ENCODE measurements around the gene S100A4. TPM values are rescaled to one million over a fixed set of nuclear protein-coding genes. Genes with fewer than 3 reads are reported as not detected.
"Not testable (repeated sequence)": the region's sequence is repeated elsewhere in the genome, so short reads cannot be mapped to it uniquely, and the experiment has no call there.

Gene S100A4
- total and polyA plus RNA-seq, 4 experiments from 2014 or later: 329 to 3,815 (median 1,616) TPM

GRCh38 chr1:153522353-153523048 lies 23.1 kb downstream of the S100A4 start:
- H3K9me3 Mint-ChIP-seq; H3K4me3 Mint-ChIP-seq; H3K27me3 ChIP-seq (ENCODE audit: insufficient read depth, low read length); intact Hi-C loops (cut with micrococcal nuclease); DNase-seq; H3K27me3 Mint-ChIP-seq; H3K27ac ChIP-seq (ENCODE audit: low read depth, low read length); H3K4me1 Mint-ChIP-seq; H3K36me3 ChIP-seq (ENCODE audit: insufficient read depth, low read length); H3K36me3 Mint-ChIP-seq; H3K4me1 ChIP-seq (ENCODE audit: insufficient read depth, low read length); H3K4me3 ChIP-seq (ENCODE audit: low read length in 2 of 2); H3K9me3 ChIP-seq (ENCODE audit: control insufficient read depth in 1 of 2, low read length in 2 of 2): not testable (repeated sequence)
- H3K27ac Mint-ChIP-seq: peak overlapping the region in 1 of 7 donors; percentile 81
- POLR2A ChIA-PET (ENCODE audit: partially characterized antibody): interaction anchor here (0.8 to 4.4 kb wide), 3 partner anchors 10 to 22 kb away, joined by 3 to 27 read pairs (median 4); partner anchors contain the start of gene S100A6
- CTCF ChIA-PET (ENCODE audit: partially characterized antibody): interaction anchor here (1.1 to 4.4 kb wide), 5 partner anchors 10 to 50 kb away, joined by 3 to 38 read pairs (median 4); no protein-coding TSS in a partner anchor

GRCh38 chr1:153521808-153522207 lies 23.8 kb downstream of the S100A4 start:
- H3K27ac Mint-ChIP-seq: not testable (repeated sequence)

GRCh38 chr1:153520818-153521476 lies 24.7 kb downstream of the S100A4 start:
- peaks cover 3% of the 10 kb centered on the region for H3K4me1 ChIP-seq (ENCODE audit: insufficient read depth, low read length)
- ChIA-PET POLR2A (ENCODE audit: partially characterized antibody) (interaction anchor here (0.8 to 2.8 kb wide), 6 partner anchors 10 to 113 kb away, joined by 3 to 13 read pairs (median 4); partner anchors contain the start of genes CHTOP and S100A6), CTCF (ENCODE audit: partially characterized antibody) (interaction anchor here (0.9 to 4.4 kb wide), 9 partner anchors 11 to 166 kb away, joined by 3 to 38 read pairs (median 3); no protein-coding TSS in a partner anchor)
- intact Hi-C loops (cut with micrococcal nuclease): no loop called here
- no peak overlapping the region for H3K27ac ChIP-seq (ENCODE audit: low read depth, low read length)
- H3K27ac Mint-ChIP-seq: no peak overlapping the region
- no peaks in the 10 kb centered on the region for H3K36me3 ChIP-seq (ENCODE audit: insufficient read depth, low read length)
- no peaks in the 10 kb centered on the region for H3K36me3 Mint-ChIP-seq
- no peaks in the 10 kb centered on the region for H3K9me3 Mint-ChIP-seq
- no peaks in the 10 kb centered on the region for H3K27me3 ChIP-seq (ENCODE audit: insufficient read depth, low read length)
- H3K4me1 Mint-ChIP-seq: peaks cover 4 to 5% (median 4%) of the 10 kb centered on the region in 4 donors
- no peaks in the 10 kb centered on the region for H3K9me3 ChIP-seq (ENCODE audit: control insufficient read depth in 1 of 2, low read length in 2 of 2)
- H3K4me3 Mint-ChIP-seq: no peak overlapping the region
- no peaks in the 10 kb centered on the region for H3K27me3 Mint-ChIP-seq
- DNase-seq: no peak
- H3K4me3 ChIP-seq (ENCODE audit: low read length in 2 of 2): no peak overlapping the region

More at GRCh38 chr1:153521808-153522207, 23.8 kb downstream of the S100A4 start:
- H3K9me3 ChIP-seq (ENCODE audit: control insufficient read depth in 1 of 2, low read length in 2 of 2); intact Hi-C loops (cut with micrococcal nuclease); H3K4me3 ChIP-seq (ENCODE audit: low read length in 2 of 2); H3K4me3 Mint-ChIP-seq; H3K27me3 ChIP-seq (ENCODE audit: insufficient read depth, low read length); H3K27ac ChIP-seq (ENCODE audit: low read depth, low read length); H3K4me1 Mint-ChIP-seq; H3K4me1 ChIP-seq (ENCODE audit: insufficient read depth, low read length); H3K36me3 Mint-ChIP-seq; DNase-seq; H3K9me3 Mint-ChIP-seq; H3K36me3 ChIP-seq (ENCODE audit: insufficient read depth, low read length); H3K27me3 Mint-ChIP-seq: not testable (repeated sequence)
- POLR2A ChIA-PET (ENCODE audit: partially characterized antibody): interaction anchor here (1.5 to 2.8 kb wide), 3 partner anchors 14 to 23 kb away, joined by 4 to 13 read pairs (median 6); partner anchors contain the start of gene S100A6
- CTCF ChIA-PET (ENCODE audit: partially characterized antibody): interaction anchor here (1.1 to 4.4 kb wide), 5 partner anchors 11 to 50 kb away, joined by 3 to 38 read pairs (median 4); no protein-coding TSS in a partner anchor

- Mint-ChIP-seq H3K4me3 (peak overlapping the region in 1 of 8 donors; percentile 17), H3K27ac (peak overlapping the region in 2 of 7 donors; percentile 52 to 76)
- H3K4me1 Mint-ChIP-seq; DNase-seq; H3K27me3 Mint-ChIP-seq; H3K36me3 ChIP-seq (ENCODE audit: insufficient read depth, low read length); H3K27ac ChIP-seq (ENCODE audit: low read depth, low read length); H3K27me3 ChIP-seq (ENCODE audit: insufficient read depth, low read length); H3K4me3 ChIP-seq (ENCODE audit: low read length in 2 of 2); H3K4me1 ChIP-seq (ENCODE audit: insufficient read depth, low read length); intact Hi-C loops (cut with micrococcal nuclease); H3K9me3 Mint-ChIP-seq; H3K9me3 ChIP-seq (ENCODE audit: control insufficient read depth in 1 of 2, low read length in 2 of 2); H3K36me3 Mint-ChIP-seq: not testable (repeated sequence)
- ChIA-PET CTCF (ENCODE audit: partially characterized antibody) (interaction anchor here (0.9 to 4.4 kb wide), 8 partner anchors 10 to 167 kb away, joined by 3 to 38 read pairs (median 6); no protein-coding TSS in a partner anchor), POLR2A (ENCODE audit: partially characterized antibody) (interaction anchor here (0.8 to 2.8 kb wide), 5 partner anchors 11 to 114 kb away, joined by 3 to 13 read pairs (median 4); partner anchors contain the start of genes CHTOP and S100A6)
These were observed 25.4 kb downstream of the S100A4 start for GRCh38 chr1:153520137-153520691.

GRCh38 chr1:153519242-153519641 lies 26.4 kb downstream of the S100A4 start:
- Histone ChIP-seq H3K9me3 (ENCODE audit: control insufficient read depth in 1 of 2, low read length in 2 of 2) (no peaks in the 10 kb centered on the region), H3K27ac (ENCODE audit: low read depth, low read length) (no peak overlapping the region), H3K4me1 (ENCODE audit: insufficient read depth, low read length) (peaks cover 10% of the 10 kb centered on the region), H3K4me3 (ENCODE audit: low read length in 2 of 2) (no peak overlapping the region), H3K36me3 (ENCODE audit: insufficient read depth, low read length) (no peaks in the 10 kb centered on the region), H3K27me3 (ENCODE audit: insufficient read depth, low read length) (no peaks in the 10 kb centered on the region)
- Mint-ChIP-seq H3K4me1 (peaks cover 4 to 5% (median 5%) of the 10 kb centered on the region in 4 donors), H3K27me3 (no peaks in the 10 kb centered on the region), H3K27ac (no peak overlapping the region), H3K4me3 (no peak overlapping the region), H3K36me3 (no peaks in the 10 kb centered on the region), H3K9me3 (no peaks in the 10 kb centered on the region)
- intact Hi-C loops (cut with micrococcal nuclease): no loop called here
- POLR2A ChIA-PET (ENCODE audit: partially characterized antibody): interaction anchor here (2.8 kb wide), 1 partner anchor 16 kb away, joined by 13 read pairs; the partner anchor contains the start of gene S100A6
- CTCF ChIA-PET (ENCODE audit: partially characterized antibody): interaction anchor here (1.4 to 4.4 kb wide), 4 partner anchors 9 to 100 kb away, joined by 3 to 38 read pairs (median 21); no protein-coding TSS in a partner anchor
- no peak for DNase-seq

- DNase-seq: no peak
These were observed 29.9 kb downstream of the S100A4 start for GRCh38 chr1:153515504-153516394.

More at GRCh38 chr1:153515504-153516394, 29.9 kb downstream of the S100A4 start:
- Histone ChIP-seq H3K27ac (ENCODE audit: low read depth, low read length) (no peak overlapping the region), H3K36me3 (ENCODE audit: insufficient read depth, low read length) (no peaks in the 10 kb centered on the region), H3K27me3 (ENCODE audit: insufficient read depth, low read length) (no peaks in the 10 kb centered on the region), H3K9me3 (ENCODE audit: control insufficient read depth in 1 of 2, low read length in 2 of 2) (no peaks in the 10 kb centered on the region), H3K4me1 (ENCODE audit: insufficient read depth, low read length) (peaks cover 10% of the 10 kb centered on the region), H3K4me3 (ENCODE audit: low read length in 2 of 2) (no peak overlapping the region)
- Mint-ChIP-seq H3K4me1 (peaks cover 5 to 10% (median 7%) of the 10 kb centered on the region in 4 donors), H3K27me3 (no peaks in the 10 kb centered on the region), H3K27ac (peak overlapping the region in 3 of 7 donors; percentile 13 to 78 (median 64)), H3K36me3 (no peaks in the 10 kb centered on the region), H3K9me3 (no peaks in the 10 kb centered on the region), H3K4me3 (no peak overlapping the region)
- intact Hi-C loops (cut with micrococcal nuclease): no loop called here
- POLR2A ChIA-PET (ENCODE audit: partially characterized antibody): interaction anchor here (1.0 to 3.9 kb wide), 3 partner anchors 9 to 155 kb away, joined by 3 to 29 read pairs (median 3); partner anchors contain the start of genes ILF2 and S100A6
- CTCF ChIA-PET (ENCODE audit: partially characterized antibody): interaction anchor here (0.9 to 12.4 kb wide), 5 partner anchors 10 to 55 kb away, joined by 3 to 243 read pairs (median 9); partner anchors contain the start of gene S100A6

Data from CD4-positive, alpha-beta memory T cell (primary cell).